ENCODE results near the gene SHC1.

DNA sequence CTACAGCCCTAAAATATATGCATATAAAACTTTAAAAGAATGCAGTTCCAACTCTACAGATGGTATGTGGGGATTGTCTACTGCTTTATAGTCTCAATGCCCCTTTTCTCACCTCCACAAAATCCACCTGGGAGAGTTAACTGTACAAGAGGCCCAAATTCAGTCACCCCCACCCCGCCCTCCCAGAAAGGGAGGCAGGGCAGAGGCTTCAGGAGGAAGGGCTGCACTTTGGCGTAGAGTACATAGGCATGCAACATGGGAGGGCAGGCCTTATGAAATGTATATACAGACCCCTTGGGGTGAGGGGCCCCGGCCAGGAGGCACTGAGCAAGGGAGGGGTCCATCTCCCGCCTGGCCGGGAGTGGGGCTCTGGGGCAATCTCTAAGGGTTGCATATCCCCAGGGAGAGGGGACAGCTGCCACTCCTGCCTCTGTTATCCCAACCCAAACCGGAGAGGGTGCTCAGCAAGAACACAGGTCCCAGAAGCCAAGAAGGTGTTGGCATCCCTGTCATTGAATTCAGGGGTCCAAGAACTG, 7.7 kb downstream of the SHC1 start:
- TF ChIP-seq GATA2 (IDR thresholded peaks at IDR 0.05; ENCODE audit: low read depth, low read length) (no peak), GATA3 (IDR thresholded peaks at IDR 0.05; ENCODE audit: low read depth, low read length) (no peak)

All from SH-SY5Y (cell line).